GM19099 (cell line): ENCODE results near the gene FAM3B.

Experiments
- POLR2A ChIP-seq: IDR thresholded peaks from 3 replicates; pipeline ENCODE4 v1.6.1; 2011; ENCODE audit warnings: low read depth; ENCODE audit not compliant: insufficient read length; ENCODE audit errors: extremely low read depth

The FAM3B gene, protein sequence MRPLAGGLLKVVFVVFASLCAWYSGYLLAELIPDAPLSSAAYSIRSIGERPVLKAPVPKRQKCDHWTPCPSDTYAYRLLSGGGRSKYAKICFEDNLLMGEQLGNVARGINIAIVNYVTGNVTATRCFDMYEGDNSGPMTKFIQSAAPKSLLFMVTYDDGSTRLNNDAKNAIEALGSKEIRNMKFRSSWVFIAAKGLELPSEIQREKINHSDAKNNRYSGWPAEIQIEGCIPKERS

DNA sequence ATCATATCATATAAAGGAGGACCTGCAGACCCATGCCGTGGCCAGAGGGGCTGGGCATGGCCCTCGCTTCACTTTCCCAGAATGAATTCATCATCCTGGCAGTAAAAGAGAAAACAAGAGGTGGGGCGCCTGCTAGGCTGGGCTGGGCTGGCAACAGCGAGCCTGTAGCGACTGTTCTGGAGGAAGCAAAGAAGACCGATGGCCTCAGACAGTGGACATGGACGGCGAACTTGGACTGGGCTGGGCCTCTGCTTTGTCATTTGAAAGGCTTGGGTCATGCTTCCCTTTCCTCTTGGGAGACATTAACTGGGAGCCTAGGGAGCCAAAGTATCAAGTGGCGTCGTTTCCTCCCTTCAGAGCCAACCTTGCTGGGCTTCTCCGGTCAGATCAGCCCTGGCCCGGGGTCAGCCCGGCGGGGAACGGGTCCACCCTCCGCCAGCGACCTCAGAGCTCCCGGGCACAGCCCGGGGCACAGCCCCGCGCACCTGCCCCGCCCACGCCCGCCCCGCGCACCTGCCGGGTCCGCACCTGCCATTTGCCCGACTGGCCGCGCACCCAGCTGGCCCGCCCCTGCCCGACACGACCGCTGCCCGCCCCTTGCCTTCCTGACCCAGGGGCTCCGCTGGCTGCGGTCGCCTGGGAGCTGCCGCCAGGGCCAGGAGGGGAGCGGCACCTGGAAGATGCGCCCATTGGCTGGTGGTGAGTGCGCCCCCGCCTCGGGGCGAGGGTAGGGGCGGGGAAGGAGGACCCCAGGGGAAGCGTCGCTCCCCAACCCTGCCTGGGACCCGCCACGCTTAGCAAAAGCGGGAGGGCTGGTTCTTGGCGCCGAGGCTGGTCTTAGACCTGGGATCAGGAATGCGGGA is at the start of gene FAM3B:
FAM3B (plus strand) TSS at position 602 of the 863 bp plus-strand sequence; CDS start at position 681, 79 bp downstream.
- no peak for TF ChIP-seq POLR2A

DNA sequence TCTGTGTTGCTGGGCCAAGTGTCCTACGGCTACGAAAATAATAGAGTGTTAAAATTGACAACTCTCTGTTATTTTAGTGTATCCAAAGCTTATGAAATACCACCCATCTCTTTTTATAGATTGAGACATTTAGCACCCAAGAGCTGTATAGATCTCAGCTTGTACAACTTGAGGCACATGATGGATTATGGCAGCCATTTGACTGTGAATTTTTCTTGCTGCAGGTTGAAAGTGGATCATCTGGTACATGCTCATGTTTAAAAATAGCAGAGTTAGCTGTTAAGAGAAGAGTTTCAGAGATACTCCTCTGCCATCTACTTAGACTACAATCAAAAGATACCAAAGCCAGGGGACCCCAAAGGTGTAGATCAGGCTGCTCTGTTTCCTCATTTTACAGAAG is 49.3 kb upstream of the FAM3B start:
- no peak for TF ChIP-seq POLR2A

GRCh38 chr21:41269535-41269934 is 47.1 kb upstream of the FAM3B start:
- no peak for TF ChIP-seq POLR2A

DNA sequence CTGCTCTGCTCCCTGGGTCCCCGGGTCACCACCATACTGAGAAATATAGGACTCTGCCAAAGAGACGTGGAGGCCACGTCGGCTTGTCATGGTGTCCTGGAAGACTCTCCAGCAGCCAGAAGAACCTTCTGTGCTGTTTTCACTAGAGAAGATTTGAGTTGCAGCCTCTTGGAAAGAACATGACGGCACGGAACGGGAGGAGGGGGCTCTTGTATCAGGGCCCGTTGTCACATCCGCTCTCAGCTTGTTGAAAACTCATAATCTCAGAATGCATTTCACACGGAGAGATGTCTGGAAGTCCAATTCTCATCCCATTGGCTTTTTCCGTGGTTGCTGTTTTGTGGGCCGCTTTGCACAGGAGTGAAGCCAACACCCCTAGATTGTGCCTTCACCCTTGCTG is 39.4 kb upstream of the FAM3B start:
- no peak for TF ChIP-seq POLR2A

DNA sequence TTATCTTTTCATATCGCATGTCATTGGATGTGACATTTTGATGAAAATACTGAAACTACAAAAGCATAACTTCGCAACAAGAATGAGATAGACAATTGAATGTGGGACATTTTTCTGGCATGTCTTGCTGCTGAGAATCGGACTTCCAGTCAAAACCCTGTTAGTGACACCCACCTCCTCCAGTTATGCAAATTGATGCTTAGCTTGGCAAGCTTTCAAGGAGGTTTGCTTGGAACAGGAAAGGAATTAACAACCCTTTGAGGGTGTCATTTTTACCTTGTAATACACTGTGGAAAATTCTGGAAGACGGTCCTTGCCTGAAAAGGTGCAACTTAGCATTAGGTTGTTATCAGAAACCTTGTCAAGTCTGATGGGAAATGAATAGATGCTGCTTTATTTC is 38.8 kb upstream of the FAM3B start:
- no peak for TF ChIP-seq POLR2A

GRCh38 chr21:41280115-41280919 is 36.3 kb upstream of the FAM3B start:
- TF ChIP-seq POLR2A = no peak

GRCh38 chr21:41282412-41282811 is 34.2 kb upstream of the FAM3B start:
- no peak for TF ChIP-seq POLR2A

GRCh38 chr21:41283211-41283818 is 33.3 kb upstream of the FAM3B start:
- no peak for TF ChIP-seq POLR2A

DNA sequence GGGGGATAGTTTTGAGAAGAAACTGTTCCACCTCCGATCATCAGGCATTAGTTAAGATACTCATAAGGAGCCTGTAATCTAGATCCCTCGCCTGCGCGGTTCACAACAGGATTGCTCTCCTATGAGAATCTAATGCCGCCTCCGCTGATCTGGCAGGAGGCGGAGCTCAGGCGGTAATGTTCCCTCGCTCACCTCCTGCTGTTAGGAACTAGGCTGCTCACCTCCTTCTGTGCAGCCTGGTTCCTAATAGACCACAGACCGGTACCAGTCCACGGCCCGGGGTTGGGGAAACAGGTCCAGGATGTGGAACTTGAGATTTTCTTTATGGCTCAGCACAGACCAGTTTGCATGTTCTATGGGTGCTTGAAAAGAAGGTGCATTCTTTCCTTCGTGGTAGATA is 27.2 kb upstream of the FAM3B start:
- TF ChIP-seq POLR2A = no peak

- no peak for TF ChIP-seq POLR2A
Observed at GRCh38 chr21:41290106-41290799, 26.3 kb upstream of the FAM3B start.

GRCh38 chr21:41294548-41295231 is 21.9 kb upstream of the FAM3B start:
- no peak for TF ChIP-seq POLR2A

GRCh38 chr21:41295721-41296254 is 20.8 kb upstream of the FAM3B start:
- TF ChIP-seq POLR2A = no peak

- TF ChIP-seq POLR2A = no peak
Observed at GRCh38 chr21:41302976-41303375, 13.6 kb upstream of the FAM3B start.

DNA sequence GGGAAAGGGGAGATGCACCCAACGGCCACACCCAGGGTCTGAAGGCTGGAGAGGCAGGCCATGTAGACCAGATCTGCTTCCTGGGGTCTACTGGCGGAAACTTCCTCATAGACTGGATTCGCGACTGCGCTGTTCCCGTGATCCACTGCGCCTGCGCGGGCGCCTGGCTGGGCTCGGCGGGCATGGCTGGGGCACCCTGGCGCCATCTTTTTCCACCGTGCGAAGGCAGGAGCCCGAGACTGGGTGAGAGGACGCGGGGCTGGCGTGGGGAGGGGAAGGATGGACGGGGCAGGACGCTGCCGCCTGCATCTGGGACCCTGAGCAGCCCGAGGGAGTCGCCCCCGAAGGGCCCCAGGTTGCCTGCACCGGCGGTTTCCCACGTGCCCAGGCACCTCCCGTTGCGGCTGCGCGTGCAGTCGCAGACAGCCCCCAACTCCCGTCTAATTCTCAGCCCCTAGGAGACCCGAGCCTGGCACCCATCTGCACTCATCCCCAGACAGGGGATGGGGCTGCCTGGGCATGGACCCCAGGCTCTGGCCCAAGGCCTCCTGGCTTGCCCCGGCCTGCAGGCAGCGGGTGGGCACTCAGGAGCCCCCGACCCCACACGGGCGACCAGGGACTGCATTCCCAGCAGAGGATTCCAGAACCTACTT is 12.4 kb upstream of the FAM3B start:
- TF ChIP-seq POLR2A = no peak

GRCh38 chr21:41307219-41307618 is 9.4 kb upstream of the FAM3B start:
- no peak for TF ChIP-seq POLR2A
